SW480 (cell line): ENCODE results near the gene WDR76.

Experiments
- DNase-seq: peaks from one replicate; pipeline ENCODE4 v3.0.0-alpha.2; 2016; ENCODE audit warnings: low spot score

Gene WDR76

DNA sequence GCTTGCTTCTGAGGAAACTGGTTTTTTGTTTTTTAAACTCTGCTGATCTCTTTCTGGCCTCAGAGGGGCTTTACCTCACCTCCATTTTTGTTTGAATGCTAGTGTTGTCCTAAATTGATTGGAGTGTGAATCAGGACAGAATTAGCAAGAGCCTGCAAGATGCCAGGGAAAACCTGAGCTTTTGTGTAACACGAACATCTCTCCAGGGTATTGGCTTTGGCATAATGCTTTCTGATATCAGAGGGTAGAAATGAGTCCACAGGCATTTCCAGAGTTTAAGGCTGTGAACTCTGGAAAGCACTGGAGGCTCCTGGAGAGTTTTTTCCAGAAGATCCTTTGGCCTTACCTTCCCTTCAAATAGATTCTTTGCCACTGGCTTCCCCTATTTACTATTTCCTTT lies 87.1 kb downstream of the WDR76 start:
- no peak for DNase-seq

DNA sequence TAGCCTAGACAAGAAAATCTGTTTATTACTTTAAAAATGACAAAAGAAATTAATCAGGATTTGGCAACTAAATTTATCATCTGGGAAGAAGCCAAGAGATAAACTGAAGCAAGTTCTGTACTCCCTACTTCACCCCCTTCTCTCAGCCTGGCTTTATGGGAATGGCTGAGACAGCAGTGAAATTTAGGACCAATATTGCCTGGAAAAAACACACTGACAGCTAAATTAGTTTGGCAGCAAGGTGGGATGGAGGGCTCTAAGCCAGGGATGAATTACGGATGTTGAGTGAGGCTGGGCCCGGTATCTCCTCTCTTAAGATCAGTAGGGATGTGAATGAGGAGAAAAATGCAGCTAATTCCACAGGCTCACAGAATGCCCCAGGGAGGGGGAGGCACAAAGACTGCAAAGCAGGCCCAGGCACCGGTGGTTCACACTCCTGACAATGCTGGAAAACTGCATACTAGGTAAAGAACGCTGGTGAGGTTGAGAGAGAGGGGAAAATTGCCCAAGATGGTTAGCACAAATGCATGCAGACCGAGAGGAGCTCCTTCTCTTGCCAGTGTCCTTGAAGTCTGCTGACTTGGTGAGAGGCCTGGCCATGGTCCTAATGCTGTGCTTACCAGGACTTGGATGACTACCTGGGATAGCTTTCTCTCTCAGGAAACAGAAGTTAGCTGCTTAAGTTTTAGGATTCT lies 89.0 kb downstream of the WDR76 start:
- DNase-seq: no peak

DNA sequence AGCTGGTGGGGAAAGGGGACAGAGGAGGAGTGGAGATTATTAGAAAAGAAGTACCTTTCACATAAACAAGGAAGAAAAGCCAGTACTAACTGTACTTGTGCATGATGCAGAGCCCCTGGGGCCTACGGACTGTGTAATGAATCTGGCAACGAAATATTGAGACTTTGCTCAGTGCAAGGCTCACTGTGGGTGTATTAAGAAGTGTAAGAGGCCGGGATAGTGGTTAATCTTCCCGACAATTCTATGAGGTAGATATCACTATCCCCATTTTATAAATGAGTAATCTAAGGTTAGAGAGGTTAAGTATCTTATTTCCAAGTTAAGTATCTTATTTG lies 89.5 kb downstream of the WDR76 start:
- no peak for DNase-seq
